HUES48 (cell line): ENCODE measurements around the gene C5.
"Not testable (repeated sequence)": the region's sequence is repeated elsewhere in the genome, so short reads cannot be mapped to it uniquely, and the experiment has no call there.

Experiments used
- H3K27ac ChIP-seq: one replicate; pipeline ENCODE4 v1.7.0; 2013; ENCODE audit warnings: low read depth, low read length, inconsistent platforms
- H3K27me3 ChIP-seq: 2 replicates; pipeline ENCODE4 v1.6.1; 2013; ENCODE audit warnings: mild to moderate bottlenecking, low read length; ENCODE audit not compliant: control insufficient read depth, insufficient read depth
- H3K36me3 ChIP-seq: 2 replicates; pipeline ENCODE4 v1.6.1; 2013; ENCODE audit warnings: low read length; ENCODE audit not compliant: control insufficient read depth, insufficient read depth
- H3K4me1 ChIP-seq: 2 replicates; pipeline ENCODE4 v1.6.1; 2013; ENCODE audit warnings: mild to moderate bottlenecking, low read length; ENCODE audit not compliant: control insufficient read depth, insufficient read depth
- H3K4me3 ChIP-seq: 2 replicates; pipeline ENCODE4 v1.5.1; 2013; ENCODE audit warnings: mild to moderate bottlenecking, low read depth, low read length
- H3K9ac ChIP-seq: 2 replicates; pipeline ENCODE4 v1.6.1; 2013; ENCODE audit warnings: mild to moderate bottlenecking, low read depth, low read length, moderate library complexity
- H3K9me3 ChIP-seq: 2 replicates; pipeline ENCODE4 v1.6.1; 2013; ENCODE audit warnings: low read length; ENCODE audit not compliant: control insufficient read depth, insufficient read depth

The C5 gene

GRCh38 chr9:120979797-120980196, 70.3 kb downstream of the C5 start:
- Histone ChIP-seq H3K9ac (no peak overlapping the region), H3K4me1 (no peaks in the 10 kb centered on the region)

DNA sequence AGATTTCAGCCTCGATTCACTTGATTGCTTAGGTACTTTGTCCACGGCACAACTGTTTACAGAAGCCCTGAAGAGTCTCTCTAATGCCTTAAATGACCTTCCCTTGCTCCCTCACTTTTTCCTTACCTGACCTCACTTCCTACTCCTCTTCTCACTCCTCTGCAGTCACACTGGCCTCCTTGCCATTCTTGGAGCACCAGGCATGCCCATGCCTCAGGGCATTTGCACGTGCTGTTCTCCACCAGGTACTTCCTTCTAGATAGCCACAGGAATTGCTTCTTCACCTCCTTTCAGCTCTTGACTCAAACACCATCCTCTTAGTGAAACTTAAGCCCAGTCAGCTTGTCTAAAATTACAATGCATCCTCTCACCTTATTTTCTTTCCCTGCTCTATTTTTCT, 71.1 kb downstream of the C5 start:
- H3K27me3 ChIP-seq, result no peaks in the 10 kb centered on the region
- H3K4me3 ChIP-seq, result no peak overlapping the region
- no peaks in the 10 kb centered on the region for H3K4me1 ChIP-seq
- no peak overlapping the region for H3K27ac ChIP-seq
- H3K9me3 ChIP-seq, result no peaks in the 10 kb centered on the region
- no peak overlapping the region for H3K9ac ChIP-seq
- no peaks in the 10 kb centered on the region for H3K36me3 ChIP-seq

More at GRCh38 chr9:120979797-120980196, 70.3 kb downstream of the C5 start:
- H3K4me3 ChIP-seq, result no peak overlapping the region
- no peak overlapping the region for H3K27ac ChIP-seq
- H3K36me3 ChIP-seq, result no peaks in the 10 kb centered on the region
- no peaks in the 10 kb centered on the region for H3K9me3 ChIP-seq
- no peaks in the 10 kb centered on the region for H3K27me3 ChIP-seq

DNA sequence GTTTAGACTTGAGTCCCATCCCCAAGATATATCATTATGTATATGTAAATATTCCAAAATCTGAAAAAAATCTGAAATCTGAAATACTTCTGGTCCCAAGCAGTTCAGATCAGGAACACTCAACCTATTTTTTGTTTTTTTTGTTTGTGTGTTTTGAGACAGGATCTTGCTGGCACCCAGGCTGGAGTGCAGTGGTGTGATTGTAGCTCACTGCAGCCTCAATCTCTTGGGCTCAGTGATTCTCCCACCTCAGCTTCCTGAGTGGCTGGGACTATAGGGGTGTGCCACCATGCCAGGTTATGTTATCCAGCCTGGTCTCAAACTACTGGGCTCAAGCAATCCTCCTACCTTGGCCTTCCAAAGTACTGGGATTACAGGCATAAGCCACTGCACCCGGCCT, 72.8 kb downstream of the C5 start:
- no peak overlapping the region for H3K9ac ChIP-seq
- H3K9me3 ChIP-seq, result no peaks in the 10 kb centered on the region
- H3K36me3 ChIP-seq, result no peaks in the 10 kb centered on the region

DNA sequence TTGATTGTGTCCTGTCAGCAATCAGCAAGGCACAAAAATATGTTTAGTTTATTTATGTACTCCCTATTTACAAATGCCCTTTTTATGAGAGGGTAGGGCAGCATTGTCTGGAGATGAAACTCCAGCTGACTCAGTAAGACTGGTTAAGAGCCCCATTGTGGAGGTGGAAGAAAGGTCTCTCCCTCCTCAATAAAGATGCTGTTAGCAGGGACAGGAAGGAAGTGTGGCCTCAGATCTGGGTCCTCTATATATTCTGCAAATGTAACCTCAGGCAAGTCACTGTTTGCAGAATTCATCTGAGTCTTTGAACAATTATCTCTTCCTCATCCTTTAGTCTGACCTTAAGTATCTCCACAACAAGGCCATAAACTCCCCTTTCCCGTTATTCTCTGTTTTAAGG, 75.2 kb downstream of the C5 start:
- Histone ChIP-seq H3K9ac (no peak overlapping the region), H3K27me3 (no peaks in the 10 kb centered on the region), H3K4me1 (no peaks in the 10 kb centered on the region), H3K4me3 (no peak overlapping the region), H3K9me3 (no peaks in the 10 kb centered on the region), H3K27ac (no peak overlapping the region), H3K36me3 (no peaks in the 10 kb centered on the region)

More for the DNA sequence above, 72.8 kb downstream of the C5 start:
- Histone ChIP-seq H3K4me1 (no peaks in the 10 kb centered on the region), H3K27me3 (no peaks in the 10 kb centered on the region), H3K27ac (no peak overlapping the region), H3K4me3 (no peak overlapping the region)

- H3K9me3 ChIP-seq, result no peaks in the 10 kb centered on the region
- no peak overlapping the region for H3K9ac ChIP-seq
- no peaks in the 10 kb centered on the region for H3K4me1 ChIP-seq
- H3K36me3 ChIP-seq, result no peaks in the 10 kb centered on the region
- H3K4me3 ChIP-seq, result no peak overlapping the region
- H3K27ac ChIP-seq, result no peak overlapping the region
- no peaks in the 10 kb centered on the region for H3K27me3 ChIP-seq
These were observed 75.9 kb downstream of the C5 start for GRCh38 chr9:120974181-120974580.

DNA sequence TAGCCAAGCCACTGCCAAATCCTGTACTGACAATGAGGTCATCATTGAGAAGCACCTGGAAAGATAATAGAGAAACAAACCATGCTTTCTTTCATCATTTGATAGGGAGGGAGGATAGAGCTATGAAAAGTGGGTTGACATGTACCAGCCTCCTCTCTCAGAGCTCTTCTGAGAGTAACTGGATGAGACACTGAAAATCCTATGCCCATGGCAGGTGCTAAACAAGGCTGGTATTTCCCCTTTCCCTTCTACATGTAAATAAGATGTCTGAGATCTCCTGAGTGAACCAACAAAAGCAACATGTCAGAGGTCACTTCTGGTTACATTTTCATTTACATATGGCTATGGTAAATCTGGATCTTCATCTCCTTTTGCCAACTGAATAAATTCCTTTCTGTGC, 78.1 kb downstream of the C5 start:
- no peak overlapping the region for H3K27ac ChIP-seq
- no peaks in the 10 kb centered on the region for H3K36me3 ChIP-seq
- no peaks in the 10 kb centered on the region for H3K27me3 ChIP-seq
- H3K9me3 ChIP-seq, result no peaks in the 10 kb centered on the region
- no peaks in the 10 kb centered on the region for H3K4me1 ChIP-seq
- no peak overlapping the region for H3K4me3 ChIP-seq
- no peak overlapping the region for H3K9ac ChIP-seq

GRCh38 chr9:120971471-120971870, 78.6 kb downstream of the C5 start:
- H3K4me3 ChIP-seq, H3K4me1 ChIP-seq, H3K9ac ChIP-seq, H3K27me3 ChIP-seq, H3K36me3 ChIP-seq, H3K27ac ChIP-seq, H3K9me3 ChIP-seq: not testable (repeated sequence)

GRCh38 chr9:120970244-120970643, 79.8 kb downstream of the C5 start:
- Histone ChIP-seq H3K36me3 (no peaks in the 10 kb centered on the region), H3K4me1 (peaks cover 13% of the 10 kb centered on the region), H3K4me3 (no peak overlapping the region), H3K27me3 (no peaks in the 10 kb centered on the region), H3K9me3 (no peaks in the 10 kb centered on the region), H3K27ac (no peak overlapping the region), H3K9ac (no peak overlapping the region)

DNA sequence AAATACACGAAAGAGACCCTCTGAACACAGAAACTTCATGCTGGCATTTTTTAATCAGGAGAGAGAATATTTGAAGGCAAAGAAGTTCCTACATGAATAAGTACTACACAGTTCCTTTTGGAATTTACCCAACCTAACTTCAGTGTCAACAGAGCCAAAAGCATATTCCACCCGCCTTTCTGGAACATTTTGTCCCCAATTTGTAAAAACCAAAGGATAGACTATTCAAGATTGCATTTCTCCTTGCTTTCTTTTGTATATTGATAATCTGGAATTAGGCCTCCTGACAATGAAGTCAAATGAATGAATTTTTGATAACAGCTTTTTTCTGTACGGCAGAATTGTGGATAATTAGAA, 84.1 kb downstream of the C5 start:
- Histone ChIP-seq H3K4me1 (peaks cover 22% of the 10 kb centered on the region), H3K9me3 (no peaks in the 10 kb centered on the region), H3K27me3 (no peaks in the 10 kb centered on the region), H3K9ac (no peak overlapping the region), H3K4me3 (no peak overlapping the region), H3K36me3 (no peaks in the 10 kb centered on the region), H3K27ac (peak overlapping the region; percentile 42)

DNA sequence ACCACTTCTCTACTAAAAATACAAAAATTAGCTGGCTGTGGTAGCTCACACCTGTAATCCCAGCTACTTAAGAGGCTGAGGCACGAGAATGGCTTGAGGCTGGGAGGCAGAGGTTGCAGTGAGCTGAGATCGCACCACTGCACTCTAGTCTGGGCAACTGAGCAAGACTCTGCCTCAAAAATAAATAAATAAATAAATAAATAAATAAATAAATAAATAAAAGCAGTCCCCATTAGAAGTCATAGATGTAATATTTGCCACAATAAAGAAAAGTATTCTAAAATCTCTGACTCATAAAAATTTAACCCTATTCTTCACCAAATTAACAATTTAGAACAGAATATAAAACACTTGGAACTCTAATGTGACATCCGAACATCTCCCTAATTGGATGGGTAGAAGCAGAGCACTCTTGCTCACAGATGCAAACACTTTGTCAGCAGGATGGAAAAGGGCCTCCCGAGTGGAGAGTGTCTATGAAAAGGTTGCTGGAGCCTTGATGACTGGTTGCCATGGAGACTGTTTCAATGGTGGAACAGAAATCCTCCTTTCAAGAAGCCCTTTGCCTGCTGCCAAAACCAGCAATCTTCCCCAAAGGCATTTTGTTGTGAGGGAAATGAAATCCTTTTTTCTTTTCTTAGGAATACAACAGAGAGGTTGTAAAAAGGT, 84.6 kb downstream of the C5 start:
- H3K36me3 ChIP-seq, result no peaks in the 10 kb centered on the region
- H3K27me3 ChIP-seq, result no peaks in the 10 kb centered on the region
- H3K27ac ChIP-seq, result peak overlapping the region; percentile 42
- H3K9ac ChIP-seq, result no peak overlapping the region
- H3K4me1 ChIP-seq, result peaks cover 22% of the 10 kb centered on the region
- no peak overlapping the region for H3K4me3 ChIP-seq
- no peaks in the 10 kb centered on the region for H3K9me3 ChIP-seq

- H3K9ac ChIP-seq, result no peak overlapping the region
- H3K9me3 ChIP-seq, result no peaks in the 10 kb centered on the region
- H3K36me3 ChIP-seq, result no peaks in the 10 kb centered on the region
- H3K27ac ChIP-seq, result no peak overlapping the region
- no peaks in the 10 kb centered on the region for H3K27me3 ChIP-seq
- peaks cover 22% of the 10 kb centered on the region for H3K4me1 ChIP-seq
- no peak overlapping the region for H3K4me3 ChIP-seq
These were observed 88.1 kb downstream of the C5 start for GRCh38 chr9:120961936-120962335.

DNA sequence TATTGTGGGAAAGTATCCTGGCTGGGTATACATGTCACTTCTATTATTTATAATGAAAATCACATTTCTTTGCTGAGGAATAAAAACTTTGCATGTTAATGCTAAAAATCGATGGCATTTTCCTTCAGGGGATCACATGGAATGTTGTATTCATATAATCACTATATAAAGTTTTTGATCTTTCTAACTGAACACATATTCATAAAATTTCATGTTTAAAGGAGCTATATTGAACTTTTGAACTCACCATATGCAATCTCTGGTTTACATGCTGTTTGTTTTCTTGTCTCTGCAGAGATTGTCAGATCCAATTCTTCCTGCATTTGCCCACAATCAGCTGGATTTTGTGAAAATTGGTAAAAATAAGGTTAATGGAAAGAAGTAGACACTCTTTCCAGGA, 90.1 kb downstream of the C5 start:
- no peaks in the 10 kb centered on the region for H3K27me3 ChIP-seq
- H3K4me3 ChIP-seq, result no peak overlapping the region
- H3K9ac ChIP-seq, result no peak overlapping the region
- H3K36me3 ChIP-seq, result no peaks in the 10 kb centered on the region
- H3K4me1 ChIP-seq, result peaks cover 8% of the 10 kb centered on the region
- H3K27ac ChIP-seq, result no peak overlapping the region
- no peaks in the 10 kb centered on the region for H3K9me3 ChIP-seq
